ENCODE measurements around the gene OMP. TPM values are rescaled to one million over a fixed set of nuclear protein-coding genes. Genes with fewer than 3 reads are reported as not detected.

The OMP gene
- polyA plus RNA-seq, 4 donors: 1.5 to 2.7 (median 2.4) TPM; not detected in 1

DNA sequence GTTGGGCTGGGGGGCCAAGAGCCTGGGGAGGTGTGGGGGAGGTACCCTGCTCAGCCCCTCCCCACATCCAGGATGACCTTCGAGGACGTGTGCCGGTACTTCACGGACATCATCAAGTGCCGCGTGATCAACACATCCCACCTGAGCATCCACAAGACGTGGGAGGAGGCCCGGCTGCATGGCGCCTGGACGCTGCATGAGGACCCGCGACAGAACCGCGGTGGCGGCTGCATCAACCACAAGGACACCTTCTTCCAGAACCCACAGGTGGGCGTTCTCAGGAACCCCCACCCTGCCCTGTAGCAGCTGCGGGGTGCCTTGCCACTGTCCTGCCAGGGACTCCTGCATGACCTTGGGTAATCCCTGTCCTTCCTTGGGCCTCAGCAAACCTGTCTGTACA, 15.4 kb downstream of the OMP start:
- 90 to 94% (median 92%) methylated on average over 17 of the region's 17 CpGs for WGBS, 3 donors
- Histone ChIP-seq H3K4me3 (ENCODE audit: low read depth in 1 of 3, low read length in 3 of 3) (no peak overlapping the region), H3K27ac (ENCODE audit: low read depth in 1 of 3, low read length in 2 of 3) (no peak overlapping the region), H3K36me3 (ENCODE audit: control insufficient read depth in 3 of 3, insufficient read depth in 2 of 3, low read depth in 1 of 3, low read length in 3 of 3) (peaks cover 7 to 95% (median 19%) of the 10 kb centered on the region in 3 donors), H3K4me1 (ENCODE audit: control insufficient read depth in 3 of 3, insufficient read depth in 2 of 3, low read depth in 1 of 3, low read length in 2 of 3) (peaks cover 0 to 4% (median under 1%) of the 10 kb centered on the region in 3 donors), H3K9me3 (ENCODE audit: control insufficient read depth in 2 of 2, insufficient read depth in 1 of 2, low read depth in 1 of 2, low read length in 1 of 2) (no peaks in the 10 kb centered on the region), H3K27me3 (ENCODE audit: control insufficient read depth in 3 of 3, insufficient read depth in 3 of 3, low read length in 3 of 3) (no peaks in the 10 kb centered on the region)
- DNase-seq: no peak
- FAIRE-seq: no peak

DNA sequence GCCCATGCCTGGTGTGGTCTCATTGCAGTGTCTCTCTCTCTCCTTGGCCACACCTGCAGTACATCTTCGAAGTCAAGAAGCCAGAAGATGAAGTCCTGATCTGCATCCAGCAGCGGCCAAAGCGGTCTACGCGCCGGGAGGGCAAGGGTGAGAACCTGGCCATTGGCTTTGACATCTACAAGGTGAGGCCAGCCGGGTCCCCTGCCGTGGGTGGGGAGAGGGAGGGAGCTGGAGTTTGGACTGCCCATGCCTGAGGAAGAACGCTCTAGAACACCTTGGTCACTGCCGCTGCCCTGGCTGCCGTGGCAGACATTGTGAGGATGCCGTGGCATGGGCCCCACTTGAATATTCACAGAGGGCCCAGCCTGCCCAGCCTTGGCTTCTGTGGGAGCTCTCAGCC, 16.3 kb downstream of the OMP start:
- no peaks in the 10 kb centered on the region for H3K4me1 ChIP-seq (ENCODE audit: control insufficient read depth in 3 of 3, insufficient read depth in 2 of 3, low read depth in 1 of 3, low read length in 2 of 3)
- H3K9me3 ChIP-seq (ENCODE audit: control insufficient read depth in 2 of 2, insufficient read depth in 1 of 2, low read depth in 1 of 2, low read length in 1 of 2): no peaks in the 10 kb centered on the region
- FAIRE-seq (no peak), DNase-seq (no peak)
- no peaks in the 10 kb centered on the region for H3K27me3 ChIP-seq (ENCODE audit: control insufficient read depth in 3 of 3, insufficient read depth in 3 of 3, low read length in 3 of 3)
- H3K27ac ChIP-seq (ENCODE audit: low read depth in 1 of 3, low read length in 2 of 3): no peak overlapping the region
- H3K4me3 ChIP-seq (ENCODE audit: low read depth in 1 of 3, low read length in 3 of 3): no peak overlapping the region
- 84 to 92% (median 90%) methylated on average over 12 of the region's 12 CpGs for WGBS, 3 donors
- H3K36me3 ChIP-seq (ENCODE audit: control insufficient read depth in 3 of 3, insufficient read depth in 2 of 3, low read depth in 1 of 3, low read length in 3 of 3): peaks cover 7 to 100% (median 23%) of the 10 kb centered on the region in 3 donors

DNA sequence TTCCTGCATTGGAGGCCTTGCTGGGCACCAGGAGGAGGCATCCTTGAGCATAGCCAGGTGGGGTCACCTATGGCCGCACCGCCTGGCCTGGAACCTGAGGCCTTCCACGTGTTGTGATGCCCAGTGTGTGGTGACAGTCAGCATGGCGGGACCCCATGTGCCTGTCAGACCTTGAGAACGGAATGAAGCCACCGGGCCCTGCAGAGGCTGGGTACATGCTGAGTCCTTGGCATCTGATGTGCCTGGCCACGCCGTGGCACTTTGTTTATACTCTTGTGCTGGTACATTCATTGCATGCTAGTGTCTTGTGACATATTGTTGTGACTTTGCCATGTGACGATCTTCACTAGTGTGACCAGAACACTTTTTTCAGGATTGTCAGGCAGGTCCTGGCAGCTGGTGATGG, 16.9 kb downstream of the OMP start:
- H3K9me3 ChIP-seq (ENCODE audit: control insufficient read depth in 2 of 2, insufficient read depth in 1 of 2, low read depth in 1 of 2, low read length in 1 of 2): no peaks in the 10 kb centered on the region
- DNase-seq: no peak
- no peak overlapping the region for H3K4me3 ChIP-seq (ENCODE audit: low read depth in 1 of 3, low read length in 3 of 3)
- H3K27ac ChIP-seq (ENCODE audit: low read depth in 1 of 3, low read length in 2 of 3): no peak overlapping the region
- no peaks in the 10 kb centered on the region for H3K4me1 ChIP-seq (ENCODE audit: control insufficient read depth in 3 of 3, insufficient read depth in 2 of 3, low read depth in 1 of 3, low read length in 2 of 3)
- peaks cover 7 to 100% (median 23%) of the 10 kb centered on the region in 3 donors for H3K36me3 ChIP-seq (ENCODE audit: control insufficient read depth in 3 of 3, insufficient read depth in 2 of 3, low read depth in 1 of 3, low read length in 3 of 3)
- WGBS, 3 donors: 90 to 94% (median 93%) methylated on average over 9 of the region's 9 CpGs
- no peaks in the 10 kb centered on the region for H3K27me3 ChIP-seq (ENCODE audit: control insufficient read depth in 3 of 3, insufficient read depth in 3 of 3, low read length in 3 of 3)
- no peak for FAIRE-seq

DNA sequence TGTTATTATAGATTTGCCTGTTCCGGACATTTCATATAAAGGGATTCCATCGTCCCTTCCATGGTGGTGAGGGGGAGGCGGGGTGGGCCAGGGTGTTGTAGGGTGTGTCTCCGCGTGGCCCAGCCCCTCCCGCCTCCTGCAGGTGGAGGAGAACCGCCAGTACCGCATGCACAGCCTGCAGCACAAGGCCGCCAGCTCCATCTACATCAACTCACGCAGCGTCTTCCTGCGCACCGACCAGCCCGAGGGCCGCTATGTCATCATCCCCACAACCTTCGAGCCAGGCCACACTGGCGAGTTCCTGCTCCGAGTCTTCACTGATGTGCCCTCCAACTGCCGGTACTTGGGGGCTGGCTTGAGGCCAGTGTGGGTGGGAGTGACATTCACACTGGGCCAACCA, 17.9 kb downstream of the OMP start:
- H3K27me3 ChIP-seq (ENCODE audit: control insufficient read depth in 3 of 3, insufficient read depth in 3 of 3, low read length in 3 of 3): no peaks in the 10 kb centered on the region
- no peak for FAIRE-seq
- H3K36me3 ChIP-seq (ENCODE audit: control insufficient read depth in 3 of 3, insufficient read depth in 2 of 3, low read depth in 1 of 3, low read length in 3 of 3): peaks cover 7 to 98% (median 23%) of the 10 kb centered on the region in 3 donors

DNA sequence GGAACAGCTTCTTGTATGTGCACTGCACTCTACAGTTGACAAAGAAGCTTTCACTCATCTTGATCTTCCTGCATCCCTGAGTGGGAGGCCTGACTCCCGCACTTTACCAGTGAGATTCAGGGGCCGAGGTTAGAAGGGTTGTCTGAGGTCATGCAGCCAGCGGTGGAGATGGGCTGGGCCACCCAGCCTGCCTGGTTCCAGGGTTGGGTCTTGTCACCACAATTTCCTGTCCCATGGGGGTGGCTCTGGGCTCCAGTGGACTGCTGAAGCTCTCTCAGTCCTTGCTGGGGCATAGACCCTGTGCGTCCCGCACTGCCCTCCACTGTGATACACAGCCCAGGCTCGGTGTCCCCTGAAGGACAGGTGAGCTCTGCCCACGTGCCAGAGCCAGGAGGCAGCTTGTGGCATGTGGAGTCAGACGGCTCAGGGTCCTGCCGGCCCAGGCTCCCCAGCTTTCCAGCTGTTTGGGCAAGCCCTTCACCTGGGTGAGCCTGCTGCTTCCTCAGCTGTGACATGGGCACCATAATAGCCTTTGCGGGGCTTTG, 18.5 kb downstream of the OMP start:
- FAIRE-seq (no peak), DNase-seq (no peak)
- WGBS, 3 donors: 85 to 89% (median 86%) methylated on average over 10 of the region's 10 CpGs
- H3K9me3 ChIP-seq (ENCODE audit: control insufficient read depth in 2 of 2, insufficient read depth in 1 of 2, low read depth in 1 of 2, low read length in 1 of 2): no peaks in the 10 kb centered on the region
- no peaks in the 10 kb centered on the region for H3K27me3 ChIP-seq (ENCODE audit: control insufficient read depth in 3 of 3, insufficient read depth in 3 of 3, low read length in 3 of 3)
- H3K27ac ChIP-seq (ENCODE audit: low read depth in 1 of 3, low read length in 2 of 3): no peak overlapping the region
- peaks cover 7 to 98% (median 23%) of the 10 kb centered on the region in 3 donors for H3K36me3 ChIP-seq (ENCODE audit: control insufficient read depth in 3 of 3, insufficient read depth in 2 of 3, low read depth in 1 of 3, low read length in 3 of 3)
- H3K4me1 ChIP-seq (ENCODE audit: control insufficient read depth in 3 of 3, insufficient read depth in 2 of 3, low read depth in 1 of 3, low read length in 2 of 3): no peaks in the 10 kb centered on the region
- H3K4me3 ChIP-seq (ENCODE audit: low read depth in 1 of 3, low read length in 3 of 3): no peak overlapping the region

More for the DNA sequence above, 17.9 kb downstream of the OMP start:
- Histone ChIP-seq H3K27ac (ENCODE audit: low read depth in 1 of 3, low read length in 2 of 3) (no peak overlapping the region), H3K4me1 (ENCODE audit: control insufficient read depth in 3 of 3, insufficient read depth in 2 of 3, low read depth in 1 of 3, low read length in 2 of 3) (no peaks in the 10 kb centered on the region), H3K4me3 (ENCODE audit: low read depth in 1 of 3, low read length in 3 of 3) (no peak overlapping the region), H3K9me3 (ENCODE audit: control insufficient read depth in 2 of 2, insufficient read depth in 1 of 2, low read depth in 1 of 2, low read length in 1 of 2) (no peaks in the 10 kb centered on the region)
- 88 to 93% (median 92%) methylated on average over 19 of the region's 19 CpGs for WGBS, 3 donors
- no peak for DNase-seq

DNA sequence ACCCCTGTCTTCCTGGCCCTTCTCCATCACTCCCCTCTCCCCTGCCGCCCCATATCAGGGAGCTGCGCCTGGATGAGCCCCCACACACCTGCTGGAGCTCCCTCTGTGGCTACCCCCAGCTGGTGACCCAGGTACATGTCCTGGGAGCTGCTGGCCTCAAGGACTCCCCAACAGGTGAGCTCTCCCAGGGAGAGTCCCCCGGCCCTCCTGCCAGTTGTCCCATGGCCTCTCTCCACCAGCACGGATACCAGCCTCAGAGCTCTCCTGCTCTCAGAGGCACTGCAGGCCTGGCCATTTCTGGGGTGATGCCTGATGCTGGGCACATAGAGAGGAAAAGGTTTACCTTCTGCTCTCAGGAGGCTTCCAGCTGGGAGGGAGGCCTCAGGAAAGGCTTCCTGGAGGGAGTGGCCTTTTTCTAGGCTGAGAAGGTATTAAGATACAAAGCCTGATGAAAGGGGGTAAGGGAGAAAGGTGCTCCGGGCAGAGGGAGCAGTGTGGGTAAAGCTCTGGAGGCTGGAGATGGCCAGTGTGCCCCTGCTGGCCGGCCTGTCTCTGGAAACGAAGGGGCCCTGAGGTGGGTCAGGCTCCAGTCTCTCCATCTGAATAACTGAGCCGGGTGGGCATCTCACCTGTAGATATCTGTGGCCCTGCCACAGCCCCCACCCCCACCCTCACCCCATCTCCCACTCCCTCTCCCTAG, 19.4 kb downstream of the OMP start:
- WGBS, 3 donors: 89 to 92% (median 90%) methylated on average over 8 of the region's 8 CpGs
- FAIRE-seq: no peak
- H3K36me3 ChIP-seq (ENCODE audit: control insufficient read depth in 3 of 3, insufficient read depth in 2 of 3, low read depth in 1 of 3, low read length in 3 of 3): peaks cover 7 to 89% (median 23%) of the 10 kb centered on the region in 3 donors

DNA sequence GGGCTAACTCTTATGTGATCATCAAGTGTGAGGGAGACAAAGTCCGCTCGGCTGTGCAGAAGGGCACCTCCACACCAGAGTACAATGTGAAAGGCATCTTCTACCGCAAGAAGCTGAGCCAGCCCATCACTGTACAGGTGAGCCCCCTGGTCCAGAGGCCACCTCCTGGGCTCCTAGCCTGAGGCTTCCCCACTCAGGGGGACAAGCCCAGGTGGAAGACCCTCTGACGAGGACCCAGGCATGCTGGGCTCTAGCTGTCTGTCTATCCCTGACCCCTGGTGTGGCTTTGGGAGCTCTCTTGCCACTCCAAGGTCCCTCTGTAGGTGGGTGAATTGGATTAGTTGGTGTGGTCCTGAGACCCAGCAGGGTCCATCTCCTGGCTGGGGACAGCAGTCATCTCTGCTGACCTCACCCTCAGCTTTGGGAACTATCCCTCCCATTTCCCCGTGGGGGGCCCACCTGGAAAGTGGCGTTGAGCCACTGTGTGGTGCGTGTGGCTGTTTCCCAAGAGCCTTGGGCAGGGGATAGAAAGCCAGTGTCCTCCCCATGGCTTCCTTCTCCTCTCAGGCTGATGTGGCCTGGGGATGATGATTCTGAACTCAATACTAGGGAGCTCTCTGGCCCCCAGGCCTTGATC, 20.1 kb downstream of the OMP start:
- FAIRE-seq (no peak), DNase-seq (no peak)
- Histone ChIP-seq H3K9me3 (ENCODE audit: control insufficient read depth in 2 of 2, insufficient read depth in 1 of 2, low read depth in 1 of 2, low read length in 1 of 2) (no peaks in the 10 kb centered on the region), H3K4me3 (ENCODE audit: low read depth in 1 of 3, low read length in 3 of 3) (no peak overlapping the region), H3K27ac (ENCODE audit: low read depth in 1 of 3, low read length in 2 of 3) (no peak overlapping the region), H3K27me3 (ENCODE audit: control insufficient read depth in 3 of 3, insufficient read depth in 3 of 3, low read length in 3 of 3) (no peaks in the 10 kb centered on the region), H3K36me3 (ENCODE audit: control insufficient read depth in 3 of 3, insufficient read depth in 2 of 3, low read depth in 1 of 3, low read length in 3 of 3) (peaks cover 7 to 82% (median 23%) of the 10 kb centered on the region in 3 donors), H3K4me1 (ENCODE audit: control insufficient read depth in 3 of 3, insufficient read depth in 2 of 3, low read depth in 1 of 3, low read length in 2 of 3) (peaks cover 0 to 7% (median 0%) of the 10 kb centered on the region in 3 donors)
- WGBS, 3 donors: 86 to 91% (median 90%) methylated on average over 7 of the region's 7 CpGs

More for the DNA sequence above, 19.4 kb downstream of the OMP start:
- Histone ChIP-seq H3K27me3 (ENCODE audit: control insufficient read depth in 3 of 3, insufficient read depth in 3 of 3, low read length in 3 of 3) (no peaks in the 10 kb centered on the region), H3K4me3 (ENCODE audit: low read depth in 1 of 3, low read length in 3 of 3) (no peak overlapping the region), H3K4me1 (ENCODE audit: control insufficient read depth in 3 of 3, insufficient read depth in 2 of 3, low read depth in 1 of 3, low read length in 2 of 3) (peaks cover 0 to 4% (median 0%) of the 10 kb centered on the region in 3 donors), H3K27ac (ENCODE audit: low read depth in 1 of 3, low read length in 2 of 3) (no peak overlapping the region), H3K9me3 (ENCODE audit: control insufficient read depth in 2 of 2, insufficient read depth in 1 of 2, low read depth in 1 of 2, low read length in 1 of 2) (no peaks in the 10 kb centered on the region)
- no peak for DNase-seq

DNA sequence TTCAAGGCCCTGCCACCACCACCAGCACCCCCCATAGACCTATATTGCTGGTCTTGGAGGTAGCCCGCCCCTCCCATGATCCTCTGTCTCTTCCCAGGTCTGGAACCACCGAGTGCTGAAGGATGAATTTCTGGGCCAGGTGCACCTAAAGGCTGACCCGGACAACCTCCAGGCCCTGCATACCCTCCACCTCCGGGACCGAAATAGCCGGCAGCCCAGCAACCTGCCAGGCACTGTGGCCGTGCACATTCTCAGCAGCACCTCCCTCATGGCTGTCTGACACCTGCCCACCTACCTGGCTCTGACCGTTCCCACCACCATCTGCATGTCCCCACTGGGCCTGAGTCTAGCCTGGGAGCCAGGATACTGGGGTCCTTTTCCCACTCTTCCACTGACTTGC, 21.0 kb downstream of the OMP start:
- H3K27me3 ChIP-seq (ENCODE audit: control insufficient read depth in 3 of 3, insufficient read depth in 3 of 3, low read length in 3 of 3): no peaks in the 10 kb centered on the region
- 86 to 90% (median 89%) methylated on average over 8 of the region's 8 CpGs for WGBS, 3 donors
- peaks cover 0 to 10% (median 0%) of the 10 kb centered on the region in 3 donors for H3K4me1 ChIP-seq (ENCODE audit: control insufficient read depth in 3 of 3, insufficient read depth in 2 of 3, low read depth in 1 of 3, low read length in 2 of 3)
- H3K27ac ChIP-seq (ENCODE audit: low read depth in 1 of 3, low read length in 2 of 3): no peak overlapping the region
- FAIRE-seq (no peak), DNase-seq (no peak)
- no peak overlapping the region for H3K4me3 ChIP-seq (ENCODE audit: low read depth in 1 of 3, low read length in 3 of 3)
- H3K9me3 ChIP-seq (ENCODE audit: control insufficient read depth in 2 of 2, insufficient read depth in 1 of 2, low read depth in 1 of 2, low read length in 1 of 2): no peaks in the 10 kb centered on the region
- peaks cover 7 to 73% (median 20%) of the 10 kb centered on the region in 3 donors for H3K36me3 ChIP-seq (ENCODE audit: control insufficient read depth in 3 of 3, insufficient read depth in 2 of 3, low read depth in 1 of 3, low read length in 3 of 3)

Data from small intestine (tissue), 7 donors.